ENCODE data around the gene CACNA1I. TPM values are rescaled to one million over a fixed set of nuclear protein-coding genes. Genes with fewer than 3 reads are reported as not detected.

Gene CACNA1I
- total and polyA plus RNA-seq, 2 donors (not counting 1 experiment from before 2014, with no cell fraction given): 0.07 to 0.25 TPM

- CTCF ChIA-PET: no interaction called here
Observed at GRCh38 chr22:39654131-39654926, 83.8 kb downstream of the CACNA1I start.

More at GRCh38 chr22:39654131-39654926, 83.8 kb downstream of the CACNA1I start:
- no peak for TF ChIP-seq EZH2 (IDR thresholded peaks at IDR 0.05; ENCODE audit: borderline replicate concordance, insufficient read depth, low read depth, low read length, poor library complexity, severe bottlenecking)
- no peak for TF ChIP-seq CTCF (IDR thresholded peaks at IDR 0.05)
- ATAC-seq (ENCODE audit: low read depth): no peak
- intact Hi-C loops (cut with micrococcal nuclease): no loop called here
- Mint-ChIP-seq H3K4me3 (no peak overlapping the region), H3K9me3 (ENCODE audit: insufficient read depth) (no peaks in the 10 kb centered on the region), H3K27me3 (peaks cover 35% of the 10 kb centered on the region), H3K27ac (no peak overlapping the region), H3K4me1 (peaks cover 2% of the 10 kb centered on the region)
- Histone ChIP-seq H4K20me1 (ENCODE audit: control insufficient read depth, insufficient read depth, low read length, poor library complexity, severe bottlenecking) (no peaks in the 10 kb centered on the region), H3K79me2 (ENCODE audit: control insufficient read depth, insufficient read depth, low read length) (no peaks in the 10 kb centered on the region), H2AFZ (ENCODE audit: insufficient read depth, low read depth, low read length, poor library complexity, severe bottlenecking) (no peak overlapping the region), H3K9me3 (ENCODE audit: control extremely low read depth in 1 of 3, control insufficient read depth in 2 of 3, insufficient read depth in 1 of 3, low read length in 2 of 3) (peaks cover 0 to 8% (median 0%) of the 10 kb centered on the region in 3 donors), H3K27ac (ENCODE audit: low read length in 2 of 2) (no peak overlapping the region), H3K27me3 (replicated peaks in 1 of 4; ENCODE audit: control extremely low read depth in 1 of 4, control insufficient read depth in 3 of 4, insufficient read depth in 4 of 4, low read length in 3 of 4) (peaks cover 0 to 32% (median 0%) of the 10 kb centered on the region in 4 experiments), H3K4me3 (ENCODE audit: control extremely low read depth in 1 of 5, extremely low read depth in 1 of 5, insufficient read depth in 1 of 5, low read depth in 2 of 5, low read length in 4 of 5) (no peak overlapping the region), H3K9ac (ENCODE audit: low read length) (no peak overlapping the region), H3K4me1 (ENCODE audit: control insufficient read depth in 2 of 2, insufficient read depth in 2 of 2, low read length in 2 of 2) (no peaks in the 10 kb centered on the region), H3K4me2 (replicated peaks; ENCODE audit: low read depth, low read length, poor library complexity, severe bottlenecking) (no peak overlapping the region), H3K36me3 (replicated peaks in 1 of 2; ENCODE audit: control extremely low read depth in 1 of 2, control insufficient read depth in 1 of 2, extremely low read depth in 1 of 2, insufficient read depth in 2 of 2, low read length in 1 of 2) (no peaks in the 10 kb centered on the region)
- DNase-seq: no peak
- 98% methylated on average over 7 of the region's 10 CpGs for WGBS (ENCODE audit: insufficient coverage)
- POLR2A ChIA-PET: interaction anchor here (0.6 kb wide), 1 partner anchor 134 kb away, joined by 5 read pairs; the partner anchor contains the start of gene ATF4

All from B cell (primary cell).